Parathyroid adenoma (tissue), 2 donors: ENCODE results near the gene VAT1L.

Source experiments
- H2AFZ ChIP-seq: fragments of 300-600 bp; sonication (generic); one replicate; pipeline ENCODE4 v1.7.0; 2017; ENCODE audit warnings: antibody characterized with exemption, mild to moderate bottlenecking
- H3K27ac ChIP-seq: fragments of 300-600 bp; sonication (generic); one replicate; pipeline ENCODE4 v1.7.0; 2017
- H3K27me3 ChIP-seq: fragments of 300-600 bp; sonication (generic); one replicate; pipeline ENCODE4 v1.7.0; 2017; ENCODE audit warnings: low read length; ENCODE audit not compliant: control insufficient read depth, insufficient read depth
- H3K36me3 ChIP-seq: fragments of 300-600 bp; sonication (generic); one replicate; pipeline ENCODE4 v1.7.0; 2017; ENCODE audit warnings: low read length; ENCODE audit not compliant: control insufficient read depth, insufficient read depth
- H3K4me1 ChIP-seq: fragments of 300-600 bp; sonication (generic); one replicate; pipeline ENCODE4 v1.7.0; 2017; ENCODE audit warnings: control low read depth
- H3K4me2 ChIP-seq: fragments of 300-600 bp; sonication (generic); one replicate; pipeline ENCODE4 v1.7.0; 2017; ENCODE audit warnings: low read length
- H3K4me3 ChIP-seq: fragments of 300-600 bp; sonication (generic); one replicate; pipeline ENCODE4 v1.7.0; 2017; ENCODE audit warnings: low read depth, low read length
- H3K79me2 ChIP-seq: fragments of 300-600 bp; sonication (generic); one replicate; pipeline ENCODE4 v1.7.0; 2017; ENCODE audit warnings: control low read depth
- H3K9ac ChIP-seq: fragments of 300-600 bp; sonication (generic); one replicate; pipeline ENCODE4 v1.7.0; 2017; ENCODE audit warnings: mild to moderate bottlenecking
- H3K9me3 ChIP-seq: fragments of 300-600 bp; sonication (generic); one replicate; pipeline ENCODE4 v1.7.0; 2017; ENCODE audit warnings: low read length; ENCODE audit not compliant: control insufficient read depth
- TF ChIP-seq, protein P1 (sequence below): fragments of 300-600 bp; sonication (generic); IDR thresholded peaks from one replicate; pipeline ENCODE4 v1.7.0; 2017; ENCODE audit warnings: antibody characterized with exemption, mild to moderate bottlenecking
- donor health status: primary hyperparathyroidism.

The VAT1L gene

GRCh38 chr16:77881355-77882030, 93.1 kb downstream of the VAT1L start:
- no peaks in the 10 kb centered on the region for H3K36me3 ChIP-seq
- no peak overlapping the region for H3K4me3 ChIP-seq
- H3K27me3 ChIP-seq, result no peaks in the 10 kb centered on the region
- H2AFZ ChIP-seq, result no peak overlapping the region
- no peak overlapping the region for H3K9ac ChIP-seq
- H3K4me1 ChIP-seq, result no peaks in the 10 kb centered on the region
- no peaks in the 10 kb centered on the region for H3K9me3 ChIP-seq
- TF ChIP-seq, protein P1, sequence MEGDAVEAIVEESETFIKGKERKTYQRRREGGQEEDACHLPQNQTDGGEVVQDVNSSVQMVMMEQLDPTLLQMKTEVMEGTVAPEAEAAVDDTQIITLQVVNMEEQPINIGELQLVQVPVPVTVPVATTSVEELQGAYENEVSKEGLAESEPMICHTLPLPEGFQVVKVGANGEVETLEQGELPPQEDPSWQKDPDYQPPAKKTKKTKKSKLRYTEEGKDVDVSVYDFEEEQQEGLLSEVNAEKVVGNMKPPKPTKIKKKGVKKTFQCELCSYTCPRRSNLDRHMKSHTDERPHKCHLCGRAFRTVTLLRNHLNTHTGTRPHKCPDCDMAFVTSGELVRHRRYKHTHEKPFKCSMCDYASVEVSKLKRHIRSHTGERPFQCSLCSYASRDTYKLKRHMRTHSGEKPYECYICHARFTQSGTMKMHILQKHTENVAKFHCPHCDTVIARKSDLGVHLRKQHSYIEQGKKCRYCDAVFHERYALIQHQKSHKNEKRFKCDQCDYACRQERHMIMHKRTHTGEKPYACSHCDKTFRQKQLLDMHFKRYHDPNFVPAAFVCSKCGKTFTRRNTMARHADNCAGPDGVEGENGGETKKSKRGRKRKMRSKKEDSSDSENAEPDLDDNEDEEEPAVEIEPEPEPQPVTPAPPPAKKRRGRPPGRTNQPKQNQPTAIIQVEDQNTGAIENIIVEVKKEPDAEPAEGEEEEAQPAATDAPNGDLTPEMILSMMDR, result no peak
- no peaks in the 10 kb centered on the region for H3K79me2 ChIP-seq
- no peak overlapping the region for H3K27ac ChIP-seq
- H3K4me2 ChIP-seq, result no peak overlapping the region

GRCh38 chr16:77882358-77882757, 94.0 kb downstream of the VAT1L start:
- H3K4me2 ChIP-seq, result no peak overlapping the region
- no peak overlapping the region for H3K9ac ChIP-seq
- TF ChIP-seq, protein P1, result no peak
- no peaks in the 10 kb centered on the region for H3K27me3 ChIP-seq
- H3K4me3 ChIP-seq, result no peak overlapping the region
- H3K36me3 ChIP-seq, result no peaks in the 10 kb centered on the region
- no peak overlapping the region for H3K27ac ChIP-seq
- H3K9me3 ChIP-seq, result no peaks in the 10 kb centered on the region
- no peak overlapping the region for H2AFZ ChIP-seq
- no peaks in the 10 kb centered on the region for H3K79me2 ChIP-seq
- no peaks in the 10 kb centered on the region for H3K4me1 ChIP-seq

DNA sequence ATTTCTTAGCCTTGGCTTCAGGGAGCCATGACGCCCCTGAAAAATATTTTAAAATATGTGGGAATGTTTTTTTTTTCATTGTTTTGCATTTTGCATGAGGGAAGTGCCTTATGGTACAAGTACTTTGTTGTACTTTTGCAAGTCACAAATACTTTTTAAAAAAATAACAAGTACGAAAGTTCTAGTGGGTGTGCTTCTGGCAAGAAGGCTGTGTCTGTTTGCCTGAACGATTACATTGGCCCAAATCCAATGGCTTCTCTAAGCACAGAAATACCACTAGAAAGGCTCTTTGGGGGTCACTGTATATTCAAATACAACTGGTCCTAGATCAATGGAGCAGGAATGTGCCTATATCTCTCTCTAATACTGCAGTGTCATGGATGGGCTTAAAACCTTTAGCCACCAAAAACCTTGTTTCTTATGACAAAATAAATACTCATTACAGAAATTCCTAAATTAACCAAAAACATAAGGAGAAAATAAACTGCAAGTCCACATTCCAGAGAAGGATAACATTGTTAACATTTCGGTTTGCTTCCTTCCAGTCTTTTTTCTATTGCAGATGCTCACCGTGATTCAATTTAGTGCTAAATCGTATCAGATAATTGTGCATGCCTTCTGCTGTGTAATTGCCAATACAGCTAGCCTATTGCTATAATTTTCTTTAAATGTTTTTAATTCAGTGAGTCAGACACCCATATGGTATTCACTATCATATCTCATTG, 97.4 kb downstream of the VAT1L start:
- Histone ChIP-seq H3K79me2 (no peaks in the 10 kb centered on the region), H3K27ac (no peak overlapping the region), H3K36me3 (no peaks in the 10 kb centered on the region), H2AFZ (no peak overlapping the region), H3K9ac (no peak overlapping the region), H3K27me3 (no peaks in the 10 kb centered on the region), H3K4me2 (no peak overlapping the region), H3K9me3 (no peaks in the 10 kb centered on the region), H3K4me3 (no peak overlapping the region), H3K4me1 (no peaks in the 10 kb centered on the region)
- TF ChIP-seq, protein P1, result no peak

GRCh38 chr16:77888871-77889270, 100.5 kb downstream of the VAT1L start:
- H3K36me3 ChIP-seq, result no peaks in the 10 kb centered on the region
- H3K4me1 ChIP-seq, result no peaks in the 10 kb centered on the region
- TF ChIP-seq, protein P1, result no peak
- H3K9me3 ChIP-seq, result no peaks in the 10 kb centered on the region
- H3K27me3 ChIP-seq, result no peaks in the 10 kb centered on the region
- no peak overlapping the region for H3K9ac ChIP-seq
- no peak overlapping the region for H2AFZ ChIP-seq
- H3K4me2 ChIP-seq, result no peak overlapping the region
- no peaks in the 10 kb centered on the region for H3K79me2 ChIP-seq
- no peak overlapping the region for H3K27ac ChIP-seq
- no peak overlapping the region for H3K4me3 ChIP-seq

DNA sequence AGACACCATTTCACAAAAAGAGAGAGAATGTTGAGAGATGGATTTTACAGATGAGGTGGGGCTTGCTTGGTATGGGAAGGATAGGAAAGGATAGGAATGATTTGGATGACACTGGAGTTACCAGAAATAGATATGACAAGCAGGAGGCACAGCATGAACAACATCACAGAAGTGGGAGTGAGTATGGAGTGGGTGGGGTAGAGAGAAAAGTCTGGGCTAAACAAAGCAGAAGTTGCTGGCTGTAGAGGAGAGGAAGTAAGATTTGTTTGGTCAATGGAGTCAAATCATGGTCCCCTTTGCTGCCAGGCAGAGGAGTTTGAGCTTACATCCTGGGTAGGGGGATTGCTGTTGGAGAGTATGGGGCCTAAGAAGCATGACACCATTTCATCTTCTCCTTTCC, 101.7 kb downstream of the VAT1L start:
- Histone ChIP-seq H3K9me3 (no peaks in the 10 kb centered on the region), H2AFZ (no peak overlapping the region), H3K79me2 (no peaks in the 10 kb centered on the region), H3K27me3 (no peaks in the 10 kb centered on the region), H3K9ac (no peak overlapping the region), H3K4me1 (no peaks in the 10 kb centered on the region), H3K27ac (no peak overlapping the region), H3K36me3 (no peaks in the 10 kb centered on the region), H3K4me3 (no peak overlapping the region), H3K4me2 (no peak overlapping the region)
- TF ChIP-seq, protein P1, result no peak
